Measurements from ENCODE around the gene CUL9. TPM values are rescaled to one million over a fixed set of nuclear protein-coding genes. Genes with fewer than 3 reads are reported as not detected.

Gene CUL9
- total RNA-seq, 3 donors from 2014 or later (not counting 1 experiment from before 2014, with no cell fraction given), result 73.1 to 85.7 (median 73.9) TPM

DNA sequence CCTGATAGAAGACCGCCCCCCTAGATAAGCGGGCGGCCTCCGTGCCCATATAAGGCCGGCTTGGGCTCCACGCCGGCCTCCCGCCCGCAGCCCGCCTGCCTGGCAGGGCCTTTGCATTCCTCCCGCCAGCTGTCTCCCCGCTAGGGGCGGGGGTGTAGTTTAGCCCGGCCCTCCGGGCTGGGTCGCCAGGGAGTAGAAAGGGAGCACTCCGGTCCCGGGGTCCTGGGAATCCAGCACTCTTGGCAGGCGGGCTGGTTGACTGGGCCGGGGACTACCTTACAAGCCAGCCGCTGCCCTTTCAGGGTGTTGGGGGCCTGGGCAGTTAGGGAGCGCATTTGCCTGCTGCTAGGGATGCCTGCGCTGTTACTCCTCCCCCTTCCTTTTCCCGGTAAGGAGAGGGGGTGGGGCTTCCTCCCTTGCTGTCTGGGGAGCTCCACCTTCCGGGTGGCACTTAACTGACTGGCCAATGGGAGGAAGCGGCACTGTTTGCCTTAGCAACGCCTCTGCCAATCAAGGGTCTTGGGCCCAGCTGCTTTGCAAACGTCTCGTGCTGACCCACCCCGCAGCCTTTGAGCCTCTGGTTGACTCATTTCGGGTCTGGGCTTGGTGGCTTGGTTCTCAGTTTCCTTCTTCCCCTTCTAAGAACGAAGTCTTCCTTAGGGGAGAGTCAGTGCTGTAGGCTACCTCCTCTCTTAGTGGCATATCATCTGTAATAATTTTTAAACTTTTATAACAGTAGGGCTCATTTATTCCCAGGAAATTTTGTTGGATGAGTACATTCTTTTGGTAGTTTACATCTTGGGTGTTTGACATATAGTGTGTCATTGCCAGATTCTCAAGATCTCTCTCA, 7.5 kb upstream of the CUL9 start:
- Histone ChIP-seq H3K9me3 (ENCODE audit: control insufficient read depth, insufficient read depth, low read length) (no peaks in the 10 kb centered on the region), H3K36me3 (ENCODE audit: control insufficient read depth, insufficient read depth, low read length) (peaks cover 35% of the 10 kb centered on the region), H3K27me3 (ENCODE audit: control insufficient read depth, insufficient read depth, low read length) (no peaks in the 10 kb centered on the region), H3K4me1 (ENCODE audit: control insufficient read depth, insufficient read depth, low read length) (peaks cover 50% of the 10 kb centered on the region), H3K27ac (ENCODE audit: low read length) (peak overlapping the region; percentile 83), H3K4me3 (ENCODE audit: low read length) (peak overlapping the region; percentile 6)
- Mint-ChIP-seq H3K27ac (peak overlapping the region; percentile 94 to 96), H3K4me1 (peaks cover 33 to 52% of the 10 kb centered on the region in 2 donors), H3K36me3 (no peaks in the 10 kb centered on the region), H3K27me3 (ENCODE audit: low read depth in 2 of 2) (no peaks in the 10 kb centered on the region), H3K4me3 (peak overlapping the region; percentile 64), H3K9me3 (no peaks in the 10 kb centered on the region)
- peak; percentile 61 to 74 (median 67) for ATAC-seq
- 7% methylated on average over 29 of the region's 32 CpGs for WGBS (ENCODE audit: insufficient coverage)
- DNase-seq, result peak; percentile 83 to 97
- intact Hi-C loops (cut with micrococcal nuclease), result loop anchor here (1.0 to 5.0 kb wide), 3 partner anchors 8 to 1073 kb away; partner anchors contain the start of genes CUL9, HSP90AB1 and ZNF318
- TF ChIP-seq, protein P1, sequence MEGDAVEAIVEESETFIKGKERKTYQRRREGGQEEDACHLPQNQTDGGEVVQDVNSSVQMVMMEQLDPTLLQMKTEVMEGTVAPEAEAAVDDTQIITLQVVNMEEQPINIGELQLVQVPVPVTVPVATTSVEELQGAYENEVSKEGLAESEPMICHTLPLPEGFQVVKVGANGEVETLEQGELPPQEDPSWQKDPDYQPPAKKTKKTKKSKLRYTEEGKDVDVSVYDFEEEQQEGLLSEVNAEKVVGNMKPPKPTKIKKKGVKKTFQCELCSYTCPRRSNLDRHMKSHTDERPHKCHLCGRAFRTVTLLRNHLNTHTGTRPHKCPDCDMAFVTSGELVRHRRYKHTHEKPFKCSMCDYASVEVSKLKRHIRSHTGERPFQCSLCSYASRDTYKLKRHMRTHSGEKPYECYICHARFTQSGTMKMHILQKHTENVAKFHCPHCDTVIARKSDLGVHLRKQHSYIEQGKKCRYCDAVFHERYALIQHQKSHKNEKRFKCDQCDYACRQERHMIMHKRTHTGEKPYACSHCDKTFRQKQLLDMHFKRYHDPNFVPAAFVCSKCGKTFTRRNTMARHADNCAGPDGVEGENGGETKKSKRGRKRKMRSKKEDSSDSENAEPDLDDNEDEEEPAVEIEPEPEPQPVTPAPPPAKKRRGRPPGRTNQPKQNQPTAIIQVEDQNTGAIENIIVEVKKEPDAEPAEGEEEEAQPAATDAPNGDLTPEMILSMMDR (IDR thresholded peaks at IDR 0.05), result no peak

DNA sequence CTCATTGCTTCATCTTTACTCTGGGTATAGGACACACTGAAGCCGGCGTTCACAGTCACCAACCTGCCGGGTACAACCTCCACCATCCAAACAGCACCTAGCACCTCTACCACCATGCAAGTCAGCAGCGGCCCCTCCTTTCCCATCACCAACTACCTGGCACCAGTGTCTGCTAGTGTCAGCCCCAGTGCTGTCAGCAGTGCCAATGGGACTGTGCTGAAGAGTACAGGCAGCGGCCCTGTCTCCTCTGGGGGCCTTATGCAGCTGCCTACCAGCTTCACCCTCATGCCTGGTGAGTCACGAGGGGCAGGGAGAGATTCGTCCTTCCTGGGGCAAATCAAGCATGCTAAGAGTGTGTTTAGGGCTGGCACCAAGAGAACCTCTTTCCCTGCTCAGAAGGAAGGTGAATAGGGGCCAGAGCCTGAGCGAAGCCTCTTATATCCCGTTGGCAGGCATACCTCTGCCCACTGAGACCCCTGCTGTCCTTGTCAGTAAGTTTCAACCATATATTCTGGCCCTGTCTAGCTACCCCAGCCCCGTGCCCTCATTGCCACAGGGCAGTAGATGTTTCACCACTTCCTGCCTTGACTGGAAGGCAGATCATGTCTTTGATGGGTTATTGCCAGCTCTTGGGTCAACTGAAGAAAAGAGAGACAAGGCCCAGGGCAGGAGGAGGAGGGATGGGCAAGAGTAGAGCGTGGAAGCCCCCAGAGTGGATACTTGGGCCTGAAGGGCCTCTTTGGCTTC, 6.1 kb upstream of the CUL9 start:
- no peak for DNase-seq
- TF ChIP-seq, protein P1 (IDR thresholded peaks at IDR 0.05), result no peak
- no peak overlapping the region for H3K4me3 Mint-ChIP-seq
- ATAC-seq, result no peak
- intact Hi-C loops (cut with micrococcal nuclease), result no loop called here
- H3K36me3 ChIP-seq (ENCODE audit: control insufficient read depth, insufficient read depth, low read length), result peaks cover 37% of the 10 kb centered on the region
- H3K4me1 ChIP-seq (ENCODE audit: control insufficient read depth, insufficient read depth, low read length), result peaks cover 40% of the 10 kb centered on the region
- H3K9me3 Mint-ChIP-seq, result no peaks in the 10 kb centered on the region
- H3K27ac Mint-ChIP-seq, result peak overlapping the region; percentile 94 to 96
- peak overlapping the region; percentile 83 for H3K27ac ChIP-seq (ENCODE audit: low read length)
- peaks cover 30 to 45% of the 10 kb centered on the region in 2 donors for H3K4me1 Mint-ChIP-seq
- H3K4me3 ChIP-seq (ENCODE audit: low read length), result no peak overlapping the region
- no peaks in the 10 kb centered on the region for H3K27me3 Mint-ChIP-seq (ENCODE audit: low read depth in 2 of 2)
- H3K36me3 Mint-ChIP-seq, result no peaks in the 10 kb centered on the region
- H3K9me3 ChIP-seq (ENCODE audit: control insufficient read depth, insufficient read depth, low read length), result no peaks in the 10 kb centered on the region
- no peaks in the 10 kb centered on the region for H3K27me3 ChIP-seq (ENCODE audit: control insufficient read depth, insufficient read depth, low read length)
- WGBS (ENCODE audit: insufficient coverage), result 88% methylated on average over 11 of the region's 11 CpGs

DNA sequence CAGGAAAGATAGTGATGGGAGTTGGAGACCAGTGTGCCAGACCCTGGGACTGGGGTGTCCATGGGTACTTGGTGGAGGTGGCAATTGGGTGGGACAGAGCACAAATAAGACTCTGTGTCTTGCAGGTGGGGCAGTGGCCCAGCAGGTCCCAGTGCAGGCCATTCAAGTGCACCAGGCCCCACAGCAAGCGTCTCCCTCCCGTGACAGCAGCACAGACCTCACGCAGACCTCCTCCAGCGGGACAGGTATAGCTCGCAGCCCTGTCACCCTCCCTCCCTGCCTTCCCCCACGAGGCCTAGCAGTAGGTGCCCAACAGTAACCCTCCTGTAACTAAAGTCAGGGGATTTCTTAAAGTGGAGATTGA, 5.6 kb upstream of the CUL9 start:
- ATAC-seq, result no peak
- Mint-ChIP-seq H3K4me3 (no peak overlapping the region), H3K4me1 (peaks cover 28 to 41% of the 10 kb centered on the region in 2 donors), H3K36me3 (no peaks in the 10 kb centered on the region), H3K27ac (peak overlapping the region; percentile 94 to 96), H3K27me3 (ENCODE audit: low read depth in 2 of 2) (no peaks in the 10 kb centered on the region), H3K9me3 (no peaks in the 10 kb centered on the region)
- no peaks in the 10 kb centered on the region for H3K27me3 ChIP-seq (ENCODE audit: control insufficient read depth, insufficient read depth, low read length)
- intact Hi-C loops (cut with micrococcal nuclease), result no loop called here
- no peak overlapping the region for H3K27ac ChIP-seq (ENCODE audit: low read length)
- no peaks in the 10 kb centered on the region for H3K9me3 ChIP-seq (ENCODE audit: control insufficient read depth, insufficient read depth, low read length)
- peaks cover 41% of the 10 kb centered on the region for H3K4me1 ChIP-seq (ENCODE audit: control insufficient read depth, insufficient read depth, low read length)
- no peak overlapping the region for H3K4me3 ChIP-seq (ENCODE audit: low read length)
- TF ChIP-seq, protein P1 (IDR thresholded peaks at IDR 0.05), result no peak
- no peak for DNase-seq
- peaks cover 37% of the 10 kb centered on the region for H3K36me3 ChIP-seq (ENCODE audit: control insufficient read depth, insufficient read depth, low read length)
- over 99% methylated on average over 5 of the region's 6 CpGs for WGBS (ENCODE audit: insufficient coverage)
